Neural cell (in vitro differentiated cells): ENCODE measurements around the gene COBLL1. TPM values are rescaled to one million over a fixed set of nuclear protein-coding genes. Genes with fewer than 3 reads are reported as not detected.

Experiments used
- H2AFZ ChIP-seq: fragments of 200-600, 300-800 bp; sonication (generic), shearing (Covaris generic); 2 replicates; pipeline ENCODE4 v1.6.0; 2014; ENCODE audit warnings: low read depth, mild to moderate bottlenecking, antibody characterized with exemption, low read length, moderate library complexity
- H3F3A ChIP-seq: fragments of 200-600 bp; shearing (Covaris generic); 2 replicates; pipeline ENCODE4 v1.6.1; 2016; ENCODE audit warnings: mild to moderate bottlenecking, moderate library complexity, mixed read lengths, antibody characterized with exemption, low read length; ENCODE audit not compliant: insufficient read depth, poor library complexity, severe bottlenecking
- H3K27ac ChIP-seq: fragments of 200-600, 300-800 bp; sonication (generic), shearing (Covaris generic); 2 replicates; pipeline ENCODE4 v1.5.1; 2014; ENCODE audit warnings: mild to moderate bottlenecking, low read length, moderate library complexity
- H3K27me3 ChIP-seq: fragments of 300-800, 200-600 bp; sonication (generic), shearing (Covaris generic); 2 replicates; pipeline ENCODE4 v1.6.0; 2014; ENCODE audit warnings: mild to moderate bottlenecking, low read depth, low read length, moderate library complexity; ENCODE audit not compliant: insufficient read depth
- H3K36me3 ChIP-seq: fragments of 300-800, 200-600 bp; sonication (generic), shearing (Covaris generic); 2 replicates; pipeline ENCODE4 v1.5.1; 2014; ENCODE audit warnings: mild to moderate bottlenecking, antibody characterized with exemption, low read length, moderate library complexity; ENCODE audit not compliant: insufficient read depth
- H3K4me2 ChIP-seq: fragments of 300-800, 200-600 bp; sonication (generic), shearing (Covaris generic); 2 replicates; pipeline ENCODE4 v1.6.0; 2014; ENCODE audit warnings: mild to moderate bottlenecking, low read length
- H3K4me3 ChIP-seq: fragments of 300-800, 200-600 bp; sonication (generic), shearing (Covaris generic); 2 replicates; pipeline ENCODE4 v1.5.1; 2014; ENCODE audit warnings: mild to moderate bottlenecking, low read length, moderate library complexity
- H3K79me2 ChIP-seq: fragments of 200-600 bp; shearing (Covaris generic); replicated peaks from 2 replicates; pipeline ENCODE4 v1.6.0; 2014; ENCODE audit warnings: mild to moderate bottlenecking, low read length, moderate library complexity; ENCODE audit not compliant: insufficient read depth
- H3K9ac ChIP-seq: fragments of 300-800, 200-600 bp; sonication (generic), shearing (Covaris generic); 2 replicates; pipeline ENCODE4 v1.6.1; 2016; ENCODE audit warnings: mild to moderate bottlenecking, low read length, mixed read lengths
- H3K9me2 ChIP-seq: fragments of 200-600 bp; shearing (Covaris generic); 2 replicates; pipeline ENCODE4 v1.6.1; 2016; ENCODE audit warnings: mild to moderate bottlenecking, low read length, mixed read lengths; ENCODE audit not compliant: insufficient read depth
- H3K9me3 ChIP-seq: fragments of 200-600, 300-800 bp; sonication (generic), shearing (Covaris generic); 2 replicates; pipeline ENCODE4 v1.6.1; 2016; ENCODE audit warnings: mild to moderate bottlenecking, mixed run types, low read length, moderate library complexity, mixed read lengths
- H4K20me1 ChIP-seq: fragments of 200-600 bp; shearing (Covaris generic); 2 replicates; pipeline ENCODE4 v1.6.1; 2016; ENCODE audit warnings: mild to moderate bottlenecking, mixed run types; ENCODE audit not compliant: insufficient read depth
- EP300 ChIP-seq: fragments of 450-650 bp; conservative IDR thresholded peaks from 2 replicates; pipeline ENCODE4 v1.6.1; 2014; ENCODE audit warnings: antibody characterized with exemption, mild to moderate bottlenecking, moderate library complexity; ENCODE audit not compliant: poor library complexity, severe bottlenecking
- EZH2 ChIP-seq: fragments of 200-600, 300-800 bp; shearing (Covaris generic), sonication (generic); IDR thresholded peaks from 2 replicates; pipeline ENCODE4 v1.6.1; 2014; ENCODE audit warnings: antibody characterized with exemption, low read length, borderline replicate concordance, mild to moderate bottlenecking; ENCODE audit not compliant: insufficient read depth, poor library complexity, severe bottlenecking
- MXI1 ChIP-seq: fragments of 450-650 bp; conservative IDR thresholded peaks from 2 replicates; pipeline ENCODE4 v1.6.1; 2014; ENCODE audit warnings: antibody characterized with exemption, mild to moderate bottlenecking; ENCODE audit not compliant: poor library complexity, severe bottlenecking
- POLR2AphosphoS5 ChIP-seq: IDR thresholded peaks from 2 replicates; pipeline ENCODE4 v1.6.1; 2012
- RAD21 ChIP-seq: fragments of 450-650 bp; conservative IDR thresholded peaks from 2 replicates; pipeline ENCODE4 v1.6.1; 2014; ENCODE audit warnings: antibody characterized with exemption, mild to moderate bottlenecking, moderate library complexity
- SMC3 ChIP-seq: fragments of 450-650 bp; conservative IDR thresholded peaks from 2 replicates; pipeline ENCODE4 v1.6.1; 2014; ENCODE audit warnings: antibody characterized with exemption, mild to moderate bottlenecking, moderate library complexity; ENCODE audit not compliant: poor library complexity
- TAF1 ChIP-seq: IDR thresholded peaks from 2 replicates; pipeline ENCODE4 v1.6.1; 2012; ENCODE audit warnings: low read depth
- polyA plus RNA-seq: library from polyadenylated mRNA; depleted of rRNA; stranded (reverse); fragments of >200 nt; gene quantifications from 2 replicates; pipeline ENCODE4 v1.2.3, GENCODE V29; 2014
- TF ChIP-seq, protein P1 (sequence below): IDR thresholded peaks from 2 replicates; pipeline ENCODE4 v1.6.1; 2012; ENCODE audit warnings: borderline replicate concordance
- TF ChIP-seq, protein P2 (sequence below): fragments of 450-650 bp; IDR thresholded peaks from 2 replicates; pipeline ENCODE4 v1.5.1; 2014; ENCODE audit warnings: antibody characterized with exemption, mild to moderate bottlenecking, moderate library complexity; ENCODE audit not compliant: poor library complexity, severe bottlenecking

COBLL1 gene
- polyA plus RNA-seq, 1 donor from 2014 or later, result 0.11 TPM

DNA sequence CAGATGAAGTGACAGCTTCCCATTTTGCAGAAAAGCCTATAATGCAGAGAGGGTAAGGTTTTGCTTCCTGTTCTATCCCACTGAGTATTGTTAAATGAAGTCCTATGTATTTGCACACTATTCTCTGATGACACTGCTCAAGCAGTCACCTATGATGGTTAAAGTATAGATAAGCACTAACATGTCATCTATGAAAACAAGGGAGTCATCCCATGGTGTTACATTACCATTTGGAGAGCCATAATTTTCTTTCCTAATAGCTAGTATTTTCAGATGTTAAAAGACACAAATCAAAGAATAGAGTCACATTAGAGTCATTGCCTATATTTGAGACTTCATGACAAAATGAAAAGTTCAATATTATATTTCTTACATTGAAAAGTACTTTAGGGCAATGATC lies 177.6 kb downstream of the COBLL1 start:
- no peaks in the 10 kb centered on the region for H3K9me2 ChIP-seq
- H3F3A ChIP-seq, result no peaks in the 10 kb centered on the region
- H3K36me3 ChIP-seq, result no peaks in the 10 kb centered on the region
- no peaks in the 10 kb centered on the region for H3K79me2 ChIP-seq
- H3K4me2 ChIP-seq, result no peak overlapping the region
- no peak overlapping the region for H3K4me3 ChIP-seq
- no peaks in the 10 kb centered on the region for H4K20me1 ChIP-seq
- H3K27me3 ChIP-seq, result no peaks in the 10 kb centered on the region
- H2AFZ ChIP-seq, result no peak overlapping the region
- H3K9me3 ChIP-seq, result no peaks in the 10 kb centered on the region
- H3K27ac ChIP-seq, result no peak overlapping the region
- TF ChIP-seq, protein P1, sequence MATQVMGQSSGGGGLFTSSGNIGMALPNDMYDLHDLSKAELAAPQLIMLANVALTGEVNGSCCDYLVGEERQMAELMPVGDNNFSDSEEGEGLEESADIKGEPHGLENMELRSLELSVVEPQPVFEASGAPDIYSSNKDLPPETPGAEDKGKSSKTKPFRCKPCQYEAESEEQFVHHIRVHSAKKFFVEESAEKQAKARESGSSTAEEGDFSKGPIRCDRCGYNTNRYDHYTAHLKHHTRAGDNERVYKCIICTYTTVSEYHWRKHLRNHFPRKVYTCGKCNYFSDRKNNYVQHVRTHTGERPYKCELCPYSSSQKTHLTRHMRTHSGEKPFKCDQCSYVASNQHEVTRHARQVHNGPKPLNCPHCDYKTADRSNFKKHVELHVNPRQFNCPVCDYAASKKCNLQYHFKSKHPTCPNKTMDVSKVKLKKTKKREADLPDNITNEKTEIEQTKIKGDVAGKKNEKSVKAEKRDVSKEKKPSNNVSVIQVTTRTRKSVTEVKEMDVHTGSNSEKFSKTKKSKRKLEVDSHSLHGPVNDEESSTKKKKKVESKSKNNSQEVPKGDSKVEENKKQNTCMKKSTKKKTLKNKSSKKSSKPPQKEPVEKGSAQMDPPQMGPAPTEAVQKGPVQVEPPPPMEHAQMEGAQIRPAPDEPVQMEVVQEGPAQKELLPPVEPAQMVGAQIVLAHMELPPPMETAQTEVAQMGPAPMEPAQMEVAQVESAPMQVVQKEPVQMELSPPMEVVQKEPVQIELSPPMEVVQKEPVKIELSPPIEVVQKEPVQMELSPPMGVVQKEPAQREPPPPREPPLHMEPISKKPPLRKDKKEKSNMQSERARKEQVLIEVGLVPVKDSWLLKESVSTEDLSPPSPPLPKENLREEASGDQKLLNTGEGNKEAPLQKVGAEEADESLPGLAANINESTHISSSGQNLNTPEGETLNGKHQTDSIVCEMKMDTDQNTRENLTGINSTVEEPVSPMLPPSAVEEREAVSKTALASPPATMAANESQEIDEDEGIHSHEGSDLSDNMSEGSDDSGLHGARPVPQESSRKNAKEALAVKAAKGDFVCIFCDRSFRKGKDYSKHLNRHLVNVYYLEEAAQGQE, result peak; percentile 85
- TF ChIP-seq SMC3 (no peak), POLR2AphosphoS5 (peak; percentile 74), TAF1 (no peak), EP300 (peak; percentile 85)
- no peak overlapping the region for H3K9ac ChIP-seq

DNA sequence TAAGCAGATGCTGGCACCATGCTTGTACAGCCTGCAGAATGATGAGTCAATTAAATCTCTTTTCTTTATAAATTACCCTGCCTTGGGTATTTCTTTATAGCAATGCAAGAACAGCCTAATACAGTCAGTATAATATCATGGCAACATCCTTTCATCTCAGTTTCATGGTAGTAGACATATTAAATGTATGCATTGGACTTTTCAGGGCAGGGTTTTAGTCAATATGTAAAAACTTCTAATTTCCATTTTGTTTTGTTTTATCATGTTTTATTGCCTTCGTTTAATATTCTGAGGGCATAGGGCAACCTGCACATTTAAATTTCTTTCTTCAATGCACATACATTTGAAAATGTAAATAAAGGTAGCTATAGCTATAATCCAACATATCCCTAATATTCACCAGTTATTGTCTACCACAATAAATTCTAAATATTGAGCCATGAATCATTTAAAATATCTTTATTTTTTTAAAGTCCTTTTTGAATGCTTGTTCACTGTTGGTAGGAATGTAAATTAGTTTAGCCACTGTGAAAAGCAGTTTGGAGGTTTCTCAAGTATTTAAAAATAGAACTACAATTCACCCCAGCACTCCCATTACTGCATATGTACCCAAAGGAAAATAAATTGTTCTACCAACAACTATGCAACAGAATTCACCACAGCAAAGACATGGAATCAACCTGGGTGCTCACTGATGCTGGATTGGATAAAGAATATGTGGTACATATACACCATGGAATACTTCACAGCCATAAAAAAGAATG lies 178.6 kb downstream of the COBLL1 start:
- no peaks in the 10 kb centered on the region for H3K36me3 ChIP-seq

More for the DNA sequence above, 178.6 kb downstream of the COBLL1 start:
- H4K20me1 ChIP-seq, result no peaks in the 10 kb centered on the region
- no peak for TF ChIP-seq MXI1
- TF ChIP-seq, protein P1, result no peak
- no peak for TF ChIP-seq TAF1
- TF ChIP-seq, protein P2, sequence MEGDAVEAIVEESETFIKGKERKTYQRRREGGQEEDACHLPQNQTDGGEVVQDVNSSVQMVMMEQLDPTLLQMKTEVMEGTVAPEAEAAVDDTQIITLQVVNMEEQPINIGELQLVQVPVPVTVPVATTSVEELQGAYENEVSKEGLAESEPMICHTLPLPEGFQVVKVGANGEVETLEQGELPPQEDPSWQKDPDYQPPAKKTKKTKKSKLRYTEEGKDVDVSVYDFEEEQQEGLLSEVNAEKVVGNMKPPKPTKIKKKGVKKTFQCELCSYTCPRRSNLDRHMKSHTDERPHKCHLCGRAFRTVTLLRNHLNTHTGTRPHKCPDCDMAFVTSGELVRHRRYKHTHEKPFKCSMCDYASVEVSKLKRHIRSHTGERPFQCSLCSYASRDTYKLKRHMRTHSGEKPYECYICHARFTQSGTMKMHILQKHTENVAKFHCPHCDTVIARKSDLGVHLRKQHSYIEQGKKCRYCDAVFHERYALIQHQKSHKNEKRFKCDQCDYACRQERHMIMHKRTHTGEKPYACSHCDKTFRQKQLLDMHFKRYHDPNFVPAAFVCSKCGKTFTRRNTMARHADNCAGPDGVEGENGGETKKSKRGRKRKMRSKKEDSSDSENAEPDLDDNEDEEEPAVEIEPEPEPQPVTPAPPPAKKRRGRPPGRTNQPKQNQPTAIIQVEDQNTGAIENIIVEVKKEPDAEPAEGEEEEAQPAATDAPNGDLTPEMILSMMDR, result no peak
- no peak for TF ChIP-seq EZH2
- TF ChIP-seq RAD21, result no peak
- TF ChIP-seq EP300, result no peak
- H3K27me3 ChIP-seq, result no peaks in the 10 kb centered on the region
- H3K27ac ChIP-seq, result no peak overlapping the region
- no peak overlapping the region for H3K4me3 ChIP-seq
- no peak overlapping the region for H3K4me2 ChIP-seq
- no peaks in the 10 kb centered on the region for H3K9me3 ChIP-seq
- no peak overlapping the region for H3K9ac ChIP-seq
- no peaks in the 10 kb centered on the region for H3F3A ChIP-seq
- H3K79me2 ChIP-seq, result no peaks in the 10 kb centered on the region
- H2AFZ ChIP-seq, result no peak overlapping the region
- H3K9me2 ChIP-seq, result no peaks in the 10 kb centered on the region
